Retina (tissue), 1 donor: Measurements from ENCODE around the gene CAPZB.

ENCODE experiments used
- DNase-seq: peaks from one replicate; pipeline ENCODE4 v3.0.0-alpha.2; 2016

CAPZB gene

GRCh38 chr1:19426294-19427086 is 58.8 kb downstream of the CAPZB start:
- no peak for DNase-seq

- DNase-seq: no peak
Observed at GRCh38 chr1:19425646-19426239, 59.6 kb downstream of the CAPZB start.

GRCh38 chr1:19424651-19425570 is 60.4 kb downstream of the CAPZB start:
- no peak for DNase-seq

- no peak for DNase-seq
Observed at GRCh38 chr1:19423130-19423529, 62.2 kb downstream of the CAPZB start.

- no peak for DNase-seq
Observed at GRCh38 chr1:19421365-19421764, 64.0 kb downstream of the CAPZB start.

- no peak for DNase-seq
Observed at GRCh38 chr1:19420606-19421005, 64.7 kb downstream of the CAPZB start.

GRCh38 chr1:19419691-19420090 is 65.6 kb downstream of the CAPZB start:
- no peak for DNase-seq

GRCh38 chr1:19418503-19418971 is 66.8 kb downstream of the CAPZB start:
- DNase-seq: no peak

- DNase-seq: no peak
Observed at GRCh38 chr1:19416921-19417470, 68.3 kb downstream of the CAPZB start.

- no peak for DNase-seq
Observed at GRCh38 chr1:19416145-19416544, 69.2 kb downstream of the CAPZB start.

GRCh38 chr1:19414515-19415121 is 70.7 kb downstream of the CAPZB start:
- no peak for DNase-seq

- DNase-seq: no peak
Observed at GRCh38 chr1:19413999-19414398, 71.3 kb downstream of the CAPZB start.

GRCh38 chr1:19412654-19413053 is 72.7 kb downstream of the CAPZB start:
- no peak for DNase-seq

- no peak for DNase-seq
Observed at GRCh38 chr1:19411612-19412011, 73.7 kb downstream of the CAPZB start.

- DNase-seq: no peak
Observed at GRCh38 chr1:19410393-19410792, 74.9 kb downstream of the CAPZB start.

- no peak for DNase-seq
Observed at GRCh38 chr1:19409477-19410341, 75.6 kb downstream of the CAPZB start.

GRCh38 chr1:19407494-19408096 is 77.7 kb downstream of the CAPZB start:
- DNase-seq: no peak

- DNase-seq: no peak
Observed at GRCh38 chr1:19406680-19407079, 78.7 kb downstream of the CAPZB start.

- DNase-seq: peak; percentile 95
Observed at GRCh38 chr1:19405761-19406487, 79.4 kb downstream of the CAPZB start.

- no peak for DNase-seq
Observed at GRCh38 chr1:19405195-19405760, 80.1 kb downstream of the CAPZB start.
